Stimulated activated naive CD4-positive, alpha-beta T cell treated with Interleukin-2 at 50 U/mL for 16 hours (primary cell): ENCODE results near the gene SPG7.
A peak's percentile ranks its signal among the peaks of the same experiment; 100 is the strongest.

Source experiments
- DNase-seq: peaks from one replicate; lab custom pipeline; 2025; lab: John Stamatoyannopoulos, UW

The SPG7 gene

GRCh38 chr16:89485701-89486246, 22.4 kb upstream of the SPG7 start:
- DNase-seq, result no peak

GRCh38 chr16:89489040-89489897, 18.9 kb upstream of the SPG7 start:
- peak; percentile 87 for DNase-seq

GRCh38 chr16:89489898-89490438, 18.2 kb upstream of the SPG7 start:
- DNase-seq, result no peak

GRCh38 chr16:89490439-89491237, 17.6 kb upstream of the SPG7 start, which contains the start of gene ANKRD11:
ANKRD11 (minus strand) TSS chr16:89490561; CDS start chr16:89317019, 173,542 bp downstream.
- peak; percentile 99 for DNase-seq

- no peak for DNase-seq
Observed at GRCh38 chr16:89491238-89491869, 16.8 kb upstream of the SPG7 start.

GRCh38 chr16:89491974-89492687, 16.1 kb upstream of the SPG7 start:
- no peak for DNase-seq

- no peak for DNase-seq
Observed at GRCh38 chr16:89493776-89494175, 14.4 kb upstream of the SPG7 start.

GRCh38 chr16:89495121-89495520, 13.1 kb upstream of the SPG7 start:
- no peak for DNase-seq

GRCh38 chr16:89498839-89499238, 9.4 kb upstream of the SPG7 start:
- no peak for DNase-seq

GRCh38 chr16:89499767-89500166, 8.4 kb upstream of the SPG7 start:
- no peak for DNase-seq

- no peak for DNase-seq
Observed at GRCh38 chr16:89502081-89502843, 5.9 kb upstream of the SPG7 start.

- DNase-seq, result no peak
Observed at GRCh38 chr16:89504091-89504490, 4.1 kb upstream of the SPG7 start.

GRCh38 chr16:89505204-89506112, 2.7 kb upstream of the SPG7 start:
- peak; percentile 87 for DNase-seq

- no peak for DNase-seq
Observed at GRCh38 chr16:89506113-89506504, 2.1 kb upstream of the SPG7 start.

- DNase-seq, result no peak
Observed at GRCh38 chr16:89506791-89507191, 1.4 kb upstream of the SPG7 start.

- DNase-seq, result no peak
Observed at GRCh38 chr16:89507214-89507833, 879 bp upstream of the SPG7 start.

- DNase-seq, result no peak
Observed at GRCh38 chr16:89510526-89510925, 2.3 kb downstream of the SPG7 start.

GRCh38 chr16:89511374-89511773, 3.2 kb downstream of the SPG7 start:
- no peak for DNase-seq

- DNase-seq, result no peak
Observed at GRCh38 chr16:89512453-89512852, 4.2 kb downstream of the SPG7 start.
